ENCODE data around the gene GRB2. TPM values are rescaled to one million over a fixed set of nuclear protein-coding genes. Genes with fewer than 3 reads are reported as not detected.

The GRB2 gene
- total RNA-seq, 1 experiment from 2014 or later = 148 TPM

DNA sequence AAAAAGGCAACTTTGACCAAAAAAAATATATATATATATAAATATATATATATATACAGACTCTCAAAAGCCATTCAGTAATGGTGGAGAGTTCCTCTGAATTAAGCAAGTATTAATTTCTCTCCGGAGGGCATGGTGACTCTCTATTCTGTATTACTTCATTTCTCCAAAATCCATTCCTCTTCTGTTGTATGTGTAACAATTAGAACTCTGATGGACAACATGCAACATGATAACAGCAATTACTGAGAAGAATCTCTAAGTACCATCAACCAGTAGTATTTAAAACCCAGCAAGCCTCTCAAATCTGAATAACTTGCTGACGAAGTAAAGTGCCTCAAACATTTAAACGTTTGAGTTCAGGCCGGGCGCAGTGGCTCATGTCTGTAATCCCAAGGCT lies 2.3 kb downstream of the GRB2 start:
- no TSS peak for BruUV-seq (replicated peaks)
- peaks cover 10% of the 10 kb centered on the region for H3K4me1 ChIP-seq (ENCODE audit: control insufficient read depth, insufficient read depth, low read length)
- no peak overlapping the region; a peak in 1 of 4 replicates for H3K4me3 ChIP-seq (ENCODE audit: low read depth in 2 of 2, low read length in 2 of 2)
- ChIA-PET CTCF (no interaction called here), POLR2A (no interaction called here)
- ATAC-seq = no peak
- H3K36me3 ChIP-seq (ENCODE audit: control insufficient read depth, insufficient read depth, low read length) = no peaks in the 10 kb centered on the region; the same call in 1 of the 2 replicates
- no peak for DNase-seq (ENCODE audit: low read depth, low spot score)
- no peaks in the 10 kb centered on the region for H3K9me3 ChIP-seq (ENCODE audit: control insufficient read depth, insufficient read depth, low read depth, low read length)
- in situ Hi-C loops (cut with HindIII; ENCODE audit: low pct_unique_long_range_greater_than_20kb, low sequenced_read_pairs) (no loop called here), intact Hi-C loops (cut with micrococcal nuclease; ENCODE audit: unreplicated experiment) (no loop called here)
- H3K27ac ChIP-seq (ENCODE audit: low read length) = no peak overlapping the region
- TF ChIP-seq, protein P1, sequence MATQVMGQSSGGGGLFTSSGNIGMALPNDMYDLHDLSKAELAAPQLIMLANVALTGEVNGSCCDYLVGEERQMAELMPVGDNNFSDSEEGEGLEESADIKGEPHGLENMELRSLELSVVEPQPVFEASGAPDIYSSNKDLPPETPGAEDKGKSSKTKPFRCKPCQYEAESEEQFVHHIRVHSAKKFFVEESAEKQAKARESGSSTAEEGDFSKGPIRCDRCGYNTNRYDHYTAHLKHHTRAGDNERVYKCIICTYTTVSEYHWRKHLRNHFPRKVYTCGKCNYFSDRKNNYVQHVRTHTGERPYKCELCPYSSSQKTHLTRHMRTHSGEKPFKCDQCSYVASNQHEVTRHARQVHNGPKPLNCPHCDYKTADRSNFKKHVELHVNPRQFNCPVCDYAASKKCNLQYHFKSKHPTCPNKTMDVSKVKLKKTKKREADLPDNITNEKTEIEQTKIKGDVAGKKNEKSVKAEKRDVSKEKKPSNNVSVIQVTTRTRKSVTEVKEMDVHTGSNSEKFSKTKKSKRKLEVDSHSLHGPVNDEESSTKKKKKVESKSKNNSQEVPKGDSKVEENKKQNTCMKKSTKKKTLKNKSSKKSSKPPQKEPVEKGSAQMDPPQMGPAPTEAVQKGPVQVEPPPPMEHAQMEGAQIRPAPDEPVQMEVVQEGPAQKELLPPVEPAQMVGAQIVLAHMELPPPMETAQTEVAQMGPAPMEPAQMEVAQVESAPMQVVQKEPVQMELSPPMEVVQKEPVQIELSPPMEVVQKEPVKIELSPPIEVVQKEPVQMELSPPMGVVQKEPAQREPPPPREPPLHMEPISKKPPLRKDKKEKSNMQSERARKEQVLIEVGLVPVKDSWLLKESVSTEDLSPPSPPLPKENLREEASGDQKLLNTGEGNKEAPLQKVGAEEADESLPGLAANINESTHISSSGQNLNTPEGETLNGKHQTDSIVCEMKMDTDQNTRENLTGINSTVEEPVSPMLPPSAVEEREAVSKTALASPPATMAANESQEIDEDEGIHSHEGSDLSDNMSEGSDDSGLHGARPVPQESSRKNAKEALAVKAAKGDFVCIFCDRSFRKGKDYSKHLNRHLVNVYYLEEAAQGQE (IDR thresholded peaks at IDR 0.05; ENCODE audit: insufficient read depth in 1 of 2, low read depth in 2 of 2, low read length in 1 of 2) = no peak
- TF ChIP-seq POLR2AphosphoS5 (IDR thresholded peaks at IDR 0.05; ENCODE audit: low read depth, low read length) = no peak
- TF ChIP-seq, protein P2, sequence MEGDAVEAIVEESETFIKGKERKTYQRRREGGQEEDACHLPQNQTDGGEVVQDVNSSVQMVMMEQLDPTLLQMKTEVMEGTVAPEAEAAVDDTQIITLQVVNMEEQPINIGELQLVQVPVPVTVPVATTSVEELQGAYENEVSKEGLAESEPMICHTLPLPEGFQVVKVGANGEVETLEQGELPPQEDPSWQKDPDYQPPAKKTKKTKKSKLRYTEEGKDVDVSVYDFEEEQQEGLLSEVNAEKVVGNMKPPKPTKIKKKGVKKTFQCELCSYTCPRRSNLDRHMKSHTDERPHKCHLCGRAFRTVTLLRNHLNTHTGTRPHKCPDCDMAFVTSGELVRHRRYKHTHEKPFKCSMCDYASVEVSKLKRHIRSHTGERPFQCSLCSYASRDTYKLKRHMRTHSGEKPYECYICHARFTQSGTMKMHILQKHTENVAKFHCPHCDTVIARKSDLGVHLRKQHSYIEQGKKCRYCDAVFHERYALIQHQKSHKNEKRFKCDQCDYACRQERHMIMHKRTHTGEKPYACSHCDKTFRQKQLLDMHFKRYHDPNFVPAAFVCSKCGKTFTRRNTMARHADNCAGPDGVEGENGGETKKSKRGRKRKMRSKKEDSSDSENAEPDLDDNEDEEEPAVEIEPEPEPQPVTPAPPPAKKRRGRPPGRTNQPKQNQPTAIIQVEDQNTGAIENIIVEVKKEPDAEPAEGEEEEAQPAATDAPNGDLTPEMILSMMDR (IDR thresholded peaks at IDR 0.05) = no peak
- no peak for TF ChIP-seq TCF7L2 (IDR thresholded peaks at IDR 0.05; ENCODE audit: low read depth, low read length)
- TF ChIP-seq SIN3A (IDR thresholded peaks at IDR 0.05; ENCODE audit: borderline replicate concordance, insufficient read depth, low read depth, low read length) = no peak
- no peaks in the 10 kb centered on the region for H3K27me3 ChIP-seq (ENCODE audit: control insufficient read depth, insufficient read depth, low read length)

DNA sequence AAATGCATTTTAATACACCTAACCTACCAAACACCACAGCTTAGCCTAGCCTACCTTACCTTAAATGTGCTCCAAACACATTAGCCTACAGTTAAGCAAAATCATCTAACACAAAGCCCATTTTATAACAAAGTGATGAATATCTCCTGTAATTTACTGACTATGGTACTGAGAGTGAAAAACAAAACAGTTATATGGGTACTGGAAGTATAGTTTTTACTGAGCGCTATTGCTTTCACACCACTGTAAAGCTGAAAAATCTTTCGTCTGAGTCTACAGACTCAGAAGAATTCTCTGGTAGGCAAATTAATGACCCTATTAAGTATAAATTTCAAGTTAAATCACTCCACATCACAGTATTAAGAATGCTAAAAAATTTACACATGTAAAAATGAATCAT lies 3.5 kb downstream of the GRB2 start:
- Histone ChIP-seq H3K4me3 (ENCODE audit: low read depth in 2 of 2, low read length in 2 of 2) (no peak overlapping the region), H3K4me1 (ENCODE audit: control insufficient read depth, insufficient read depth, low read length) (peaks cover 16% of the 10 kb centered on the region), H3K27me3 (ENCODE audit: control insufficient read depth, insufficient read depth, low read length) (no peaks in the 10 kb centered on the region), H3K9me3 (ENCODE audit: control insufficient read depth, insufficient read depth, low read depth, low read length) (no peaks in the 10 kb centered on the region), H3K27ac (ENCODE audit: low read length) (no peak overlapping the region), H3K36me3 (ENCODE audit: control insufficient read depth, insufficient read depth, low read length) (no peaks in the 10 kb centered on the region; the same call in 1 of the 2 replicates)
- CTCF ChIA-PET = no interaction called here
- POLR2A ChIA-PET = no interaction called here
- in situ Hi-C loops (cut with HindIII; ENCODE audit: low pct_unique_long_range_greater_than_20kb, low sequenced_read_pairs) (no loop called here), intact Hi-C loops (cut with micrococcal nuclease; ENCODE audit: unreplicated experiment) (no loop called here)
- BruUV-seq (replicated peaks) = no TSS peak
- DNase-seq (ENCODE audit: low read depth, low spot score) = no peak
- ATAC-seq = no peak
- TF ChIP-seq TCF7L2 (IDR thresholded peaks at IDR 0.05; ENCODE audit: low read depth, low read length) (no peak), SIN3A (IDR thresholded peaks at IDR 0.05; ENCODE audit: borderline replicate concordance, insufficient read depth, low read depth, low read length) (no peak), POLR2AphosphoS5 (IDR thresholded peaks at IDR 0.05; ENCODE audit: low read depth, low read length) (no peak)
- TF ChIP-seq, protein P1 (IDR thresholded peaks at IDR 0.05; ENCODE audit: insufficient read depth in 1 of 2, low read depth in 2 of 2, low read length in 1 of 2) = no peak
- TF ChIP-seq, protein P2 (IDR thresholded peaks at IDR 0.05) = no peak

Measured in Panc1 (cell line).